HG03439 (cell line): ENCODE data around the gene SPATA18.
"Not testable (repeated sequence)": the region's sequence is repeated elsewhere in the genome, so short reads cannot be mapped to it uniquely, and the experiment has no call there.

Experiments
- ATAC-seq: cut with Tn5 transposase; IDR thresholded peaks from one replicate; pipeline ENCODE4 v1.9.1; 2021; ENCODE audit warnings: mild to moderate bottlenecking, moderate library complexity; ENCODE audit not compliant: unreplicated experiment

SPATA18 gene

GRCh38 chr4:52051615-52052474 is 741 bp downstream of the SPATA18 start:
- ATAC-seq, result peak; percentile 61

GRCh38 chr4:52052475-52052780 is 1.3 kb downstream of the SPATA18 start:
- ATAC-seq, result peak; percentile 54

GRCh38 chr4:52054254-52054653 is 3.1 kb downstream of the SPATA18 start:
- ATAC-seq, result no peak

- ATAC-seq, result no peak
These were observed 6.1 kb downstream of the SPATA18 start for GRCh38 chr4:52057196-52057595.

GRCh38 chr4:52058275-52058674 is 7.2 kb downstream of the SPATA18 start:
- ATAC-seq, result no peak

GRCh38 chr4:52059372-52059771 is 8.3 kb downstream of the SPATA18 start:
- no peak for ATAC-seq

GRCh38 chr4:52069571-52069970 is 18.5 kb downstream of the SPATA18 start:
- no peak for ATAC-seq

- ATAC-seq, result no peak
These were observed 20.9 kb downstream of the SPATA18 start for GRCh38 chr4:52071791-52072546.

- no peak for ATAC-seq
These were observed 25.6 kb downstream of the SPATA18 start for GRCh38 chr4:52076731-52077130.

- ATAC-seq, result no peak
These were observed 28.6 kb downstream of the SPATA18 start for GRCh38 chr4:52079659-52080058.

GRCh38 chr4:52081216-52081615 is 30.1 kb downstream of the SPATA18 start:
- ATAC-seq, result no peak

- not testable (repeated sequence) for ATAC-seq
These were observed 35.3 kb downstream of the SPATA18 start for GRCh38 chr4:52086425-52086824.

GRCh38 chr4:52091801-52092200 is 40.7 kb downstream of the SPATA18 start:
- no peak for ATAC-seq

- no peak for ATAC-seq
These were observed 42.4 kb downstream of the SPATA18 start for GRCh38 chr4:52093466-52093865.

- no peak for ATAC-seq
These were observed 43.5 kb downstream of the SPATA18 start for GRCh38 chr4:52094376-52095145.

GRCh38 chr4:52095374-52095773 is 44.3 kb downstream of the SPATA18 start:
- ATAC-seq, result no peak

GRCh38 chr4:52096048-52096447 is 44.9 kb downstream of the SPATA18 start:
- no peak for ATAC-seq

GRCh38 chr4:52098618-52099017 is 47.5 kb downstream of the SPATA18 start:
- no peak for ATAC-seq

- ATAC-seq, result no peak
These were observed 48.9 kb downstream of the SPATA18 start for GRCh38 chr4:52099860-52100461.

- no peak for ATAC-seq
These were observed 51.5 kb downstream of the SPATA18 start for GRCh38 chr4:52102587-52102986.

- ATAC-seq, result no peak
These were observed 52.2 kb downstream of the SPATA18 start for GRCh38 chr4:52103319-52103718.
